Caco-2 (cell line): ENCODE data around the gene IQSEC1. TPM values are rescaled to one million over a fixed set of nuclear protein-coding genes. Genes with fewer than 3 reads are reported as not detected.
"Not testable (repeated sequence)": the region's sequence is repeated elsewhere in the genome, so short reads cannot be mapped to it uniquely, and the experiment has no call there.

Experiments used
- BruUV-seq: library from RNA; stranded (reverse); fragments of 400-500 nt; replicated peaks from 2 replicates; lab custom pipeline; 2021; lab: Mats Ljungman, UMichigan
- CTCF ChIA-PET: fragments of 300-600 bp; sonication (Branson Sonifier 250); formaldehyde crosslinking; loops from one replicate; lab custom pipeline; 2022; ENCODE audit warnings: antibody characterized with exemption; lab: Charles Lee
- POLR2A ChIA-PET: fragments of 300-600 bp; sonication (Branson Sonifier 250); formaldehyde crosslinking; loops from one replicate; lab custom pipeline; 2022; ENCODE audit warnings: antibody characterized with exemption; lab: Charles Lee
- DNase-seq, 2 experiments: peaks; one replicate each; pipeline versions ENCODE4 v3.0.0 to v3.0.0-alpha.2; 2020 to 2022
- H3K27me3 ChIP-seq: replicated peaks from 2 replicates; pipeline ENCODE4 v1.6.0; 2011; ENCODE audit warnings: low read length; ENCODE audit not compliant: control insufficient read depth, insufficient read depth
- H3K36me3 ChIP-seq: 2 replicates; pipeline ENCODE4 v1.5.1; 2011; ENCODE audit warnings: low read length; ENCODE audit not compliant: control insufficient read depth, insufficient read depth
- H3K4me1 ChIP-seq: fragments of 250-450 bp; sonication (Bioruptor Pico); 2 replicates; pipeline ENCODE4 v1.5.1; 2020; ENCODE audit warnings: mild to moderate bottlenecking
- H3K4me3 ChIP-seq: 2 replicates; pipeline ENCODE4 v1.5.1; 2011; ENCODE audit warnings: low read depth, mild to moderate bottlenecking, control low read depth, low read length
- H3K9me3 ChIP-seq: fragments of 250-450 bp; sonication (Bioruptor Pico); 2 replicates; pipeline ENCODE4 v1.5.1; 2020; ENCODE audit warnings: mild to moderate bottlenecking, moderate library complexity
- H3K27ac Mint-ChIP-seq: one replicate; pipeline ENCODE4 v1.8.0; 2022; ENCODE audit warnings: mixed read lengths; ENCODE audit not compliant: unreplicated experiment
- H3K27me3 Mint-ChIP-seq: one replicate; pipeline ENCODE4 v1.8.0; 2022; ENCODE audit warnings: mixed read lengths; ENCODE audit not compliant: insufficient read depth, unreplicated experiment
- H3K36me3 Mint-ChIP-seq: one replicate; pipeline ENCODE4 v1.8.0; 2022; ENCODE audit warnings: mild to moderate bottlenecking, mixed read lengths; ENCODE audit not compliant: insufficient read depth, unreplicated experiment
- H3K4me1 Mint-ChIP-seq: one replicate; pipeline ENCODE4 v1.8.0; 2022; ENCODE audit warnings: low read depth, mixed read lengths; ENCODE audit not compliant: unreplicated experiment
- H3K4me3 Mint-ChIP-seq: one replicate; pipeline ENCODE4 v1.8.0; 2022; ENCODE audit warnings: mild to moderate bottlenecking, moderate library complexity, mixed read lengths; ENCODE audit not compliant: unreplicated experiment
- H3K9me3 Mint-ChIP-seq: one replicate; pipeline ENCODE4 v1.8.0; 2022; ENCODE audit warnings: mixed read lengths; ENCODE audit not compliant: unreplicated experiment
- CTCF ChIP-seq, 2 experiments: fragments of 200-600 bp in 1 of 2; IDR thresholded peaks; 1 replicate in 1 of 2; 2 replicates in 1 of 2; pipeline versions ENCODE4 v1.5.1 to v1.8.0; 2011 to 2022; ENCODE audit warnings: antibody characterized with exemption in 1 of 2, control low read depth in 1 of 2, inconsistent platforms in 1 of 2, low read depth in 1 of 2, low read length in 1 of 2, mild to moderate bottlenecking in 1 of 2, moderate library complexity in 1 of 2; ENCODE audit not compliant: insufficient read depth in 1 of 2, severe bottlenecking in 1 of 2, unreplicated experiment in 1 of 2
- intact Hi-C: fragments of 100-400 bp; cut with micrococcal nuclease; formaldehyde crosslinking; loops from one replicate; pipeline ENCODE4 v1.10.0; 2022; ENCODE audit not compliant: unreplicated experiment
- total RNA-seq: library from RNA; stranded (reverse); gene quantifications from 2 replicates; pipeline ENCODE4 v1.2.3, GENCODE V29; 2022

The IQSEC1 gene
- total RNA-seq, 1 experiment from 2014 or later = 40.0 TPM

- H3K36me3 Mint-ChIP-seq = no peaks in the 10 kb centered on the region
- CTCF ChIA-PET = no interaction called here
- intact Hi-C loops = no loop called here
- BruUV-seq = no TSS peak
- Histone ChIP-seq H3K36me3 (no peaks in the 10 kb centered on the region), H3K4me1 (no peaks in the 10 kb centered on the region), H3K27me3 (no peaks in the 10 kb centered on the region), H3K9me3 (no peaks in the 10 kb centered on the region), H3K4me3 (no peak overlapping the region)
- H3K4me1 Mint-ChIP-seq = no peaks in the 10 kb centered on the region
- no peak for TF ChIP-seq CTCF (IDR thresholded peaks at IDR 0.05; ENCODE audit: insufficient read depth in 1 of 2, low read depth in 1 of 2, low read length in 1 of 2, severe bottlenecking in 1 of 2, unreplicated experiment in 1 of 2)
- POLR2A ChIA-PET = no interaction called here
- H3K27me3 Mint-ChIP-seq = peaks cover 4% of the 10 kb centered on the region
- DNase-seq = no peak
- no peaks in the 10 kb centered on the region for H3K9me3 Mint-ChIP-seq
- H3K27ac Mint-ChIP-seq = no peak overlapping the region
- H3K4me3 Mint-ChIP-seq = no peak overlapping the region
Observed at GRCh38 chr3:12856626-12857025, 216.6 kb downstream of the IQSEC1 start.

DNA sequence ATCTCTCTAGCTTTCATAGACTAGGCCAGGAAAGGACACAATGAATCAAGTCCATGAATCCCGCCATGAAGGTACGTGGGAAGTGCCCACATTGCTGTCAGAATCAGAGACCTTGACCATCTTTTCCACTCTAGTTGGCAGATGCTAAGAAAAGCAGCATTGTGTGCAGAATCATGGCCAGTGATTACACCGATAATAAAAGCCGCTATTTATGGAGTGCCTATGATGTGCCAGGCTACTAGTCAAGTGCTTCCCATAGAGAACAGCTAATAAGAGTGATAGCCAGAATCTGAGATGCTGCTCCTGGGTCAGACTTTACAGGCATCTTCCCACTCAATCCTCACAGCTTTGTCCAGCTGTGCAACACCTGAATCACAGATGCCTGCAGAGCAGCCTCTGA is 218.7 kb downstream of the IQSEC1 start:
- no peak for TF ChIP-seq CTCF (IDR thresholded peaks at IDR 0.05; ENCODE audit: insufficient read depth in 1 of 2, low read depth in 1 of 2, low read length in 1 of 2, severe bottlenecking in 1 of 2, unreplicated experiment in 1 of 2)
- ChIA-PET POLR2A (no interaction called here), CTCF (no interaction called here)
- no peaks in the 10 kb centered on the region for H3K9me3 ChIP-seq
- H3K27ac Mint-ChIP-seq = no peak overlapping the region
- intact Hi-C loops = no loop called here
- no peaks in the 10 kb centered on the region for H3K36me3 ChIP-seq
- H3K4me1 ChIP-seq = no peaks in the 10 kb centered on the region
- no peaks in the 10 kb centered on the region for H3K27me3 ChIP-seq
- H3K36me3 Mint-ChIP-seq = no peaks in the 10 kb centered on the region
- H3K4me1 Mint-ChIP-seq = no peaks in the 10 kb centered on the region
- H3K4me3 ChIP-seq = no peak overlapping the region
- peaks cover 4% of the 10 kb centered on the region for H3K27me3 Mint-ChIP-seq
- no peak overlapping the region for H3K4me3 Mint-ChIP-seq
- no TSS peak for BruUV-seq
- no peaks in the 10 kb centered on the region for H3K9me3 Mint-ChIP-seq
- no peak for DNase-seq

DNA sequence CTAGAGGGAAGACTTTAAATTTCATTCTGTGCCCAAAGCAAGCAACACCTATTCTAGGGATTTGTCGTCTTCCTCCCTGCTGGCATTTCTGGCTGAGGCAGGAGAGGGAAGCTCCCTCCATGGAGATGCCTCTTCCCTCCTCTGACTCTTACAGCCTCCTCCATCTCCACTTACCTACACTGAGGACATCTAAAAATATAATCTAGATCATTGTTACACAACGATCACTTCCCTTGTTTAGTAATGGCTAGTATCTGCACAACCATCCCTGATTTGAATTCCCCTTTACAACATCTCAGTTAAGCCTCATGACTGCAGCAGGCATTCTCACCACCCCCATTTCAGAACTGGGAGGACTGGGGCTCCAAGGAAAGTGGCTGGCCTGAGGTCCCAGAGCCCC is 219.4 kb downstream of the IQSEC1 start:
- H3K27me3 ChIP-seq, POLR2A ChIA-PET, BruUV-seq, CTCF ChIA-PET, DNase-seq, H3K4me1 Mint-ChIP-seq, H3K4me3 ChIP-seq, H3K9me3 ChIP-seq, H3K36me3 ChIP-seq, H3K27me3 Mint-ChIP-seq, H3K9me3 Mint-ChIP-seq, H3K36me3 Mint-ChIP-seq, H3K27ac Mint-ChIP-seq, H3K4me1 ChIP-seq, H3K4me3 Mint-ChIP-seq: not testable (repeated sequence)
- intact Hi-C loops = loop anchor here (1.0 kb wide), 1 partner anchor 13 kb away; the partner anchor contains the start of gene RPL32

DNA sequence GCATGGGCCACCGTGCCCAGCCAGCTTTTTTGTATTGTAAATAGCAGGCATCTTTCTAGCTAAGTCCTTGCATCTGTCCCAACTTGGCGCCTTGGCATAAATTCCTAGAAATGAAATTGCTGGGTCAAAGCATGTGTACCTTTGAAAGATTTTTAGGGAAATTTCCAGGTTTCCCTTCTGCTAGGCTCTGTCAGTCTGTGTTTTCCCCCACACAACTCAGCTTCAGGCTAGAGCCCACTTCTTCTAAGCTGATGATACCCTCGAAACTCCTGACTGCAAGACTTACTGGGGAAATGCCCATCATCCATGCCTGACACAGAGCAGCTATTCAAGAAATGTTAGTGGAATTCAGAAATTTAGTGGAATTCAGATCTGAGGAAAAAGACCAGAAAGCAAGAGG is 221.0 kb downstream of the IQSEC1 start:
- Histone ChIP-seq H3K4me3 (no peak overlapping the region), H3K4me1 (peaks cover 2% of the 10 kb centered on the region; the same call in 1 of the 2 replicates), H3K27me3 (no peaks in the 10 kb centered on the region), H3K36me3 (no peaks in the 10 kb centered on the region), H3K9me3 (no peaks in the 10 kb centered on the region)
- Mint-ChIP-seq H3K36me3 (no peaks in the 10 kb centered on the region), H3K4me3 (no peak overlapping the region), H3K27ac (no peak overlapping the region), H3K9me3 (peaks cover 1% of the 10 kb centered on the region), H3K4me1 (peaks cover under 1% of the 10 kb centered on the region), H3K27me3 (peaks cover 4% of the 10 kb centered on the region)
- no TSS peak for BruUV-seq
- POLR2A ChIA-PET = no interaction called here
- intact Hi-C loops = no loop called here
- TF ChIP-seq CTCF (IDR thresholded peaks at IDR 0.05; ENCODE audit: insufficient read depth in 1 of 2, low read depth in 1 of 2, low read length in 1 of 2, severe bottlenecking in 1 of 2, unreplicated experiment in 1 of 2) = no peak
- CTCF ChIA-PET = no interaction called here
- DNase-seq = no peak
